ENCODE data around the gene TTC33. TPM values are rescaled to one million over a fixed set of nuclear protein-coding genes. Genes with fewer than 3 reads are reported as not detected.

The TTC33 gene
- polyA plus RNA-seq, 1 donor from 2014 or later = 73.5 TPM

DNA sequence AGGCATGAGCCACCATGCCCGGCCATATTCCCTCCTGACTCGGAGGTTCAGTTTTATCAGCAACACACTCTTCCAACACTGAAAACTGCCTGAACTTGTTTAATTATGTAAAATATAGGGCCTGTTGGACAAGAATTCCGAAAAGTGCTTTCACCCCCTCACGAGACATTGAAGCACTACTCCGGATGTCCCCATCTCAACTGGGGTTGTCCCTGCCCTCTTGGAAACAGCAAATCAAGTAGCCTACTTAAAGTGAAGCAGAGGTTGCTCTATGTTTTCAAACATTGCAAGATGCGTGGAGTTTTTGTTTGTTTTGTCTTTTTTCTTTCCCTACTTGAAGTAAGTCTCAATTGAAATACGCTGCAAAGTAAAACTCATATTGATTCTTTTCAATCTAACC lies 68.4 kb downstream of the TTC33 start:
- TF ChIP-seq EZH2 (IDR thresholded peaks at IDR 0.05; ENCODE audit: borderline replicate concordance, insufficient read depth, low read length, poor library complexity, severe bottlenecking) (no peak), SMC3 (conservative IDR thresholded peaks at IDR 0.05; ENCODE audit: poor library complexity) (no peak), EP300 (conservative IDR thresholded peaks at IDR 0.05; ENCODE audit: poor library complexity, severe bottlenecking) (no peak), POLR2AphosphoS5 (IDR thresholded peaks at IDR 0.05) (no peak), RAD21 (conservative IDR thresholded peaks at IDR 0.05) (no peak), TAF1 (IDR thresholded peaks at IDR 0.05; ENCODE audit: low read depth) (no peak), MXI1 (conservative IDR thresholded peaks at IDR 0.05; ENCODE audit: poor library complexity, severe bottlenecking) (no peak)
- TF ChIP-seq, protein P1, sequence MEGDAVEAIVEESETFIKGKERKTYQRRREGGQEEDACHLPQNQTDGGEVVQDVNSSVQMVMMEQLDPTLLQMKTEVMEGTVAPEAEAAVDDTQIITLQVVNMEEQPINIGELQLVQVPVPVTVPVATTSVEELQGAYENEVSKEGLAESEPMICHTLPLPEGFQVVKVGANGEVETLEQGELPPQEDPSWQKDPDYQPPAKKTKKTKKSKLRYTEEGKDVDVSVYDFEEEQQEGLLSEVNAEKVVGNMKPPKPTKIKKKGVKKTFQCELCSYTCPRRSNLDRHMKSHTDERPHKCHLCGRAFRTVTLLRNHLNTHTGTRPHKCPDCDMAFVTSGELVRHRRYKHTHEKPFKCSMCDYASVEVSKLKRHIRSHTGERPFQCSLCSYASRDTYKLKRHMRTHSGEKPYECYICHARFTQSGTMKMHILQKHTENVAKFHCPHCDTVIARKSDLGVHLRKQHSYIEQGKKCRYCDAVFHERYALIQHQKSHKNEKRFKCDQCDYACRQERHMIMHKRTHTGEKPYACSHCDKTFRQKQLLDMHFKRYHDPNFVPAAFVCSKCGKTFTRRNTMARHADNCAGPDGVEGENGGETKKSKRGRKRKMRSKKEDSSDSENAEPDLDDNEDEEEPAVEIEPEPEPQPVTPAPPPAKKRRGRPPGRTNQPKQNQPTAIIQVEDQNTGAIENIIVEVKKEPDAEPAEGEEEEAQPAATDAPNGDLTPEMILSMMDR (IDR thresholded peaks at IDR 0.05; ENCODE audit: poor library complexity, severe bottlenecking) = no peak
- TF ChIP-seq, protein P2, sequence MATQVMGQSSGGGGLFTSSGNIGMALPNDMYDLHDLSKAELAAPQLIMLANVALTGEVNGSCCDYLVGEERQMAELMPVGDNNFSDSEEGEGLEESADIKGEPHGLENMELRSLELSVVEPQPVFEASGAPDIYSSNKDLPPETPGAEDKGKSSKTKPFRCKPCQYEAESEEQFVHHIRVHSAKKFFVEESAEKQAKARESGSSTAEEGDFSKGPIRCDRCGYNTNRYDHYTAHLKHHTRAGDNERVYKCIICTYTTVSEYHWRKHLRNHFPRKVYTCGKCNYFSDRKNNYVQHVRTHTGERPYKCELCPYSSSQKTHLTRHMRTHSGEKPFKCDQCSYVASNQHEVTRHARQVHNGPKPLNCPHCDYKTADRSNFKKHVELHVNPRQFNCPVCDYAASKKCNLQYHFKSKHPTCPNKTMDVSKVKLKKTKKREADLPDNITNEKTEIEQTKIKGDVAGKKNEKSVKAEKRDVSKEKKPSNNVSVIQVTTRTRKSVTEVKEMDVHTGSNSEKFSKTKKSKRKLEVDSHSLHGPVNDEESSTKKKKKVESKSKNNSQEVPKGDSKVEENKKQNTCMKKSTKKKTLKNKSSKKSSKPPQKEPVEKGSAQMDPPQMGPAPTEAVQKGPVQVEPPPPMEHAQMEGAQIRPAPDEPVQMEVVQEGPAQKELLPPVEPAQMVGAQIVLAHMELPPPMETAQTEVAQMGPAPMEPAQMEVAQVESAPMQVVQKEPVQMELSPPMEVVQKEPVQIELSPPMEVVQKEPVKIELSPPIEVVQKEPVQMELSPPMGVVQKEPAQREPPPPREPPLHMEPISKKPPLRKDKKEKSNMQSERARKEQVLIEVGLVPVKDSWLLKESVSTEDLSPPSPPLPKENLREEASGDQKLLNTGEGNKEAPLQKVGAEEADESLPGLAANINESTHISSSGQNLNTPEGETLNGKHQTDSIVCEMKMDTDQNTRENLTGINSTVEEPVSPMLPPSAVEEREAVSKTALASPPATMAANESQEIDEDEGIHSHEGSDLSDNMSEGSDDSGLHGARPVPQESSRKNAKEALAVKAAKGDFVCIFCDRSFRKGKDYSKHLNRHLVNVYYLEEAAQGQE (IDR thresholded peaks at IDR 0.05; ENCODE audit: borderline replicate concordance) = no peak
- Histone ChIP-seq H3K9me3 (ENCODE audit: low read length) (no peaks in the 10 kb centered on the region), H3K4me2 (ENCODE audit: low read length) (no peak overlapping the region), H3K27me3 (ENCODE audit: insufficient read depth, low read depth, low read length) (peaks cover 14% of the 10 kb centered on the region), H3K79me2 (replicated peaks; ENCODE audit: insufficient read depth, low read length) (no peaks in the 10 kb centered on the region), H4K20me1 (ENCODE audit: insufficient read depth) (no peaks in the 10 kb centered on the region), H3K27ac (ENCODE audit: low read length) (no peak overlapping the region), H2AFZ (ENCODE audit: low read depth, low read length) (no peak overlapping the region), H3K9me2 (ENCODE audit: insufficient read depth, low read length) (no peaks in the 10 kb centered on the region), H3K36me3 (ENCODE audit: insufficient read depth, low read length) (no peaks in the 10 kb centered on the region), H3K4me3 (ENCODE audit: low read length) (no peak overlapping the region), H3F3A (ENCODE audit: insufficient read depth, low read length, poor library complexity, severe bottlenecking) (no peaks in the 10 kb centered on the region), H3K9ac (ENCODE audit: low read length) (no peak overlapping the region)

DNA sequence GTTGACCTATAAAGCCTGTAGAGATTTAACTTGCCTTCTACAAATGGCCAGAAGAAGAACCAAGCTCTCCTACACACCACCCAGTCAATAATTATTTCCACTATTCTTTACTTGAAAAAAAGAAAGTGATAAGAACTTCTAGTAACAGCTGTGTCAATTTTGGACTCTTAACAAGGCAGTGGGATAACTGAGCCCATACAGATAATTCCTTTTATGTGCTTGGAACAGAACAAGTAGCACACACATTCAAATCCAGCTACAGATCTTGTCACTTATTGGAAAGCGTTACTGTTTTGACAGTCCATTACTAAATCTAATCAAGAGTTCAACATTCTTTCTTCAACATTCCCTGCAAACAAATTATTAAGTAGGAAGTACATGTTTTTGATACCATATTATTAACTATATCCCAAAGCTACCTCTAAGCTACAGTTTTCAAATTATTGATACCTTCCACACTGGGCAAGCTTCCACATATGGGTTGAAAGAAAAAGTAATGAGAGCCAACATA lies 69.7 kb downstream of the TTC33 start:
- no peak overlapping the region for H3K4me2 ChIP-seq (ENCODE audit: low read length)

More for the DNA sequence above, 69.7 kb downstream of the TTC33 start:
- H3K4me3 ChIP-seq (ENCODE audit: low read length) = no peak overlapping the region
- TF ChIP-seq RAD21 (conservative IDR thresholded peaks at IDR 0.05) (no peak), EZH2 (IDR thresholded peaks at IDR 0.05; ENCODE audit: borderline replicate concordance, insufficient read depth, low read length, poor library complexity, severe bottlenecking) (no peak), TAF1 (IDR thresholded peaks at IDR 0.05; ENCODE audit: low read depth) (no peak), EP300 (conservative IDR thresholded peaks at IDR 0.05; ENCODE audit: poor library complexity, severe bottlenecking) (no peak), POLR2AphosphoS5 (IDR thresholded peaks at IDR 0.05) (no peak), SMC3 (conservative IDR thresholded peaks at IDR 0.05; ENCODE audit: poor library complexity) (no peak), MXI1 (conservative IDR thresholded peaks at IDR 0.05; ENCODE audit: poor library complexity, severe bottlenecking) (no peak)
- TF ChIP-seq, protein P2 (IDR thresholded peaks at IDR 0.05; ENCODE audit: borderline replicate concordance) = no peak
- TF ChIP-seq, protein P1 (IDR thresholded peaks at IDR 0.05; ENCODE audit: poor library complexity, severe bottlenecking) = no peak
- no peak overlapping the region for H3K27ac ChIP-seq (ENCODE audit: low read length)
- H3K79me2 ChIP-seq (replicated peaks; ENCODE audit: insufficient read depth, low read length) = no peaks in the 10 kb centered on the region
- no peak overlapping the region for H2AFZ ChIP-seq (ENCODE audit: low read depth, low read length)
- peaks cover 2% of the 10 kb centered on the region for H3K9me3 ChIP-seq (ENCODE audit: low read length)
- H3F3A ChIP-seq (ENCODE audit: insufficient read depth, low read length, poor library complexity, severe bottlenecking) = no peaks in the 10 kb centered on the region
- H3K36me3 ChIP-seq (ENCODE audit: insufficient read depth, low read length) = no peaks in the 10 kb centered on the region
- no peaks in the 10 kb centered on the region for H4K20me1 ChIP-seq (ENCODE audit: insufficient read depth)
- H3K9ac ChIP-seq (ENCODE audit: low read length) = no peak overlapping the region
- peaks cover 27% of the 10 kb centered on the region for H3K27me3 ChIP-seq (ENCODE audit: insufficient read depth, low read depth, low read length)
- H3K9me2 ChIP-seq (ENCODE audit: insufficient read depth, low read length) = no peaks in the 10 kb centered on the region

Data from neural cell (in vitro differentiated cells).